Subcutaneous adipose tissue (tissue), 4 donors: ENCODE measurements around the gene MAFB. TPM values are rescaled to one million over a fixed set of nuclear protein-coding genes. Genes with fewer than 3 reads are reported as not detected.

ENCODE experiments used
- total RNA-seq, 4 donors: library from RNA; depleted of rRNA; stranded (reverse); fragments of >200 nt; gene quantifications; one replicate each; pipeline ENCODE4 v1.1.0, GENCODE V29; 2016
- TF ChIP-seq, protein P1 (sequence below): fragments of 450-650 bp; IDR thresholded peaks from one replicate; pipeline ENCODE4 v1.5.1; 2016; ENCODE audit warnings: low read depth, mild to moderate bottlenecking, control low read depth, antibody characterized with exemption, moderate library complexity

The MAFB gene
- total RNA-seq, 4 donors from 2014 or later, result 74.0 to 140 (median 112) TPM

DNA sequence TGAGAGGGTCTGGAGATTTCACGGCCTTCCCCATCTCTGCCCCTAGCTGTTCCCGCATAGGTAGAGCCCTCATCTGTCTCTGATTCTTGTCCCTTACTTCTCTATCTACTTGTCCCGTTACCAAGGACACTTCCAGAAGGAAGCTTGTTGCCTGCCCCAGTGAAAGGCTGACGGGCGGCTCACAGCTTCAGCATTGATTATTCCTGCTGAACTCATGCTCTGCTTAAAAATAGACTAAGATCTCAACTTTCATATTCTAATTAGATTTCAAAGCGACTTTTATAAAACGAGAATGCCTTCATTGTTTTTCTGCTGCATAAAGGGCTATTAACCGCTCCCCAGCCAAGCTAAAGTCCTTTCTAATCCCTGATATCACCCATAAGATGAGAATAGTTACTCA, 31.1 kb upstream of the MAFB start:
- TF ChIP-seq, protein P1, sequence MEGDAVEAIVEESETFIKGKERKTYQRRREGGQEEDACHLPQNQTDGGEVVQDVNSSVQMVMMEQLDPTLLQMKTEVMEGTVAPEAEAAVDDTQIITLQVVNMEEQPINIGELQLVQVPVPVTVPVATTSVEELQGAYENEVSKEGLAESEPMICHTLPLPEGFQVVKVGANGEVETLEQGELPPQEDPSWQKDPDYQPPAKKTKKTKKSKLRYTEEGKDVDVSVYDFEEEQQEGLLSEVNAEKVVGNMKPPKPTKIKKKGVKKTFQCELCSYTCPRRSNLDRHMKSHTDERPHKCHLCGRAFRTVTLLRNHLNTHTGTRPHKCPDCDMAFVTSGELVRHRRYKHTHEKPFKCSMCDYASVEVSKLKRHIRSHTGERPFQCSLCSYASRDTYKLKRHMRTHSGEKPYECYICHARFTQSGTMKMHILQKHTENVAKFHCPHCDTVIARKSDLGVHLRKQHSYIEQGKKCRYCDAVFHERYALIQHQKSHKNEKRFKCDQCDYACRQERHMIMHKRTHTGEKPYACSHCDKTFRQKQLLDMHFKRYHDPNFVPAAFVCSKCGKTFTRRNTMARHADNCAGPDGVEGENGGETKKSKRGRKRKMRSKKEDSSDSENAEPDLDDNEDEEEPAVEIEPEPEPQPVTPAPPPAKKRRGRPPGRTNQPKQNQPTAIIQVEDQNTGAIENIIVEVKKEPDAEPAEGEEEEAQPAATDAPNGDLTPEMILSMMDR, result no peak

DNA sequence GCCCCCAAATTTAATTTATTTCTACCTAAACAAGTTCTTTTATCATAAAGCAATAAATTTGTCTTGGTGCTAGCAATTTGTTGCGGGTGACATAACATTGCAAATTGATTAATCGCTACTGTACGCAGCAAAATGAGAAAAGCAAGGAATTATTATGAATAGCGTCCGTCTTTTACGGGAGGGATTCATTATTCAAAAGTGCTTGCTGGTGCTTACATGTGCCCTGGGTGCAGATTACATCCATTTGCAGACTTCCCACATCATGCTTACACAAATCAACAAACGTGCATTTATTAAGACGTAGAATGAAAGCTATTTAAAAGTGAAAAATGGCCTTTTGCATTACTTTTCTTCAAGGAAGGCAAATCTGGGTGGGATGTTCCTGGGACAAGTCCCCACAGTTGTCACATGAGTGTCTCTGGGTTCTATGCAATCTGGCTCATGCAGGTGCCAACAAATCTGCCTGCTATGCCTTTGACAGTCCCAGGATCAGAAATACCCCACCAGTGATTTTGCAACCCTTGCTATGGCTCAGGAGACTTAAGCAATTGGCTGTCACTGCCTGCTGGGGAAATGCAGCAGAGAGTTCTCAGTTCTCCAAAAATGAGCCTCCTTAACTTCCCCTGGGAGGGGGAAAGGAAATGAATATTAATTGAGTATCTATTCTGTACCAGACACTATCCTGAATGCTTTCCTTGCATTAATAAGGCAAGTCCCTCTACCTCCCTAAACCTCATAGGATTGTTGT, 30.1 kb upstream of the MAFB start:
- TF ChIP-seq, protein P1, result no peak

DNA sequence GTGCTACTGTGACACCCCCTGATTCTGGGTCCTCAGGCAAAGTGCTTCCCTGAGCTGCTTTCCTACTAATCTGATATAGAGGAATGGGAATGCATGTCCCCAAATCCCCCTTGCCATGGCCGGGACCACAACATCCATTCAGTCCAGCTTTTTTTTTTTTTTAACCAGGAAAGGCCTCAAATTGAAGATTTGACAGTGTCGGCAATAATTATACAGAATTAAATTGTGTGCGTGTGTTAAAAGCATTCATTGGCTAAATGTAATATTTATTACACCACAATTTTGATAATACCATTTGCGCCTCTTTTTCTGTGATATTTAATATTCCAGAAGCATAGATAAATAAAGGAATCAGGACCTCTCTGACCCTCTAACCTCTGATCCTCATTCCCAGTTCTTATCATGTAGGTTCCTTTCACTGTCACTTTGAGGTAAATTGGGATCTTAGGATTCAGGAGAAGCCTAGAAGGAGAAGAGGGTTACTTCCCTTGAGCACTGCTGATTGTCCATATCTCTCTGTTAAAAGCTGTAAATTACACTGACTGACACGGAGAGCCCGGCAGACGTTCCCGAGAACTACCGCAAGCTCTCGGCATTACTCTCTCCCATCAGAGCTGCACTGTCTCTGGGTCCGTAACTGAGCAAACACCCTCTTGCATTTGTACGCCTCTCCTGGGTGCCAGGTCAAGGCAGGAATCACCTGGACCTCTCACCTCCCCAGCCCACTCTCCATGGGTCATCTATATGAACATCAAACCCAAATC, 29.4 kb upstream of the MAFB start:
- TF ChIP-seq, protein P1, result no peak

DNA sequence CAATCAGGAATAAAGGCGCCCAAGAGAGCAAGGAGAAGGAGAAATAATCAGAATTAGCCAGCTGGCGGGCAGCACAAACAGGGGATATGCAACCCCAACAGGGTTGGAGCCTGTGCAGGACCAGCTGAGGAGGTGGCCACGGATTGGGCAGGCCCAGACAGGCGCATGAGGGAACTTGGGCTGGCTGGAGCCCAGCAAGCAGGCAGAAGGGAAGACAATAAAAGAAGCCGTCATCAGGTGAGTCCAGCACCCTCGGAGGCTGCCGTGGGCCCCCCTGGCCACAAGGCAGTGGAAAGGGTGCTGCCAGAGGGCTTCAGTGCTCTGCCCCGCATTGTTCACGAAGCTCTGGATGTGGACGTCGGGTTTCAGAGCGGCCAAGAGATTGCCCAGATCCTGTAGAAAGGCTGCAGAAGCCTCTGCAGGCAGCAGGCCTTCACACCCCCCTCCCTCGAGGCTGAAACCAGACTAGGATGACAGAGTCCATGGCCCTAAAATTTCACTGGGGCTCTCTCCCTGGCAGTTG, 28.4 kb upstream of the MAFB start:
- TF ChIP-seq, protein P1, result no peak

DNA sequence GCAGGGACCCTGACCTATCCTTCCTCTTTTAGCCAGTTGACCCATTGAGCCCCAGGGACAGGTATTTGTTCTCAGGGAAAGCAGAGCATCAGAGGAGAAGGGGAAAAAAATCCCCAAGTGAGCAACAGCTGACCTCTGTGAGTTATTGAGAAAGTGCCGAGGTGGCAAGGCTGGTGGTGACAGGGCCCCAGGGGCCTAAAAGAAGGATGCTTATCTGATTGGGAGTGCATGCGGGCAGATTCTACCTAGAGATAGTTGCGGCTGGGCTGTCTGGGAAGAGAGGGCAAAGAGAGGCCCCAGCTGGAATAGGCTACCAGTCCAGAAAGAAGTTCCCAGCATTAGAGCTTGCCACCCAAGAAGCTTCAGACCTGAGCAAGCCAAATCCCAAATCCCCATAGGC, 26.5 kb upstream of the MAFB start:
- TF ChIP-seq, protein P1, result no peak

DNA sequence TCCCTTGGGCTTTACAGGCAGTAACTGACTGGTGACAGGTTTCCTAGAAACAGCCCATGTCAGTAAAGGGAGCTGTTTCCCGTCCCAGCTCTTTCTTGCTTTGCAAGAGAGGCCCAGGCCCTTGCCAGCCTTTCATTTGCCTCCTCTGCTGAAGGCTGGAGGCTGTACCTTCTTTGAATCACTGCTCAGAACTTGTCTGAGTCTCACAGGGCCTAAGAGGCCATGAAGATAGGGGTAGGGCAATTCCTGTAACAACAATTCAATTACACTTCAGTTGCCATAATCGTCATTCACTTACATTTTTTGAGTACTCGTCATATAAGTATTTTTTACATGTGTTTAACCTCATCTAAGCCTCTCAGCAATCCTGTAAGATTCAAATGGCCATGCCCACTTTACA, 25.9 kb upstream of the MAFB start:
- TF ChIP-seq, protein P1, result no peak

DNA sequence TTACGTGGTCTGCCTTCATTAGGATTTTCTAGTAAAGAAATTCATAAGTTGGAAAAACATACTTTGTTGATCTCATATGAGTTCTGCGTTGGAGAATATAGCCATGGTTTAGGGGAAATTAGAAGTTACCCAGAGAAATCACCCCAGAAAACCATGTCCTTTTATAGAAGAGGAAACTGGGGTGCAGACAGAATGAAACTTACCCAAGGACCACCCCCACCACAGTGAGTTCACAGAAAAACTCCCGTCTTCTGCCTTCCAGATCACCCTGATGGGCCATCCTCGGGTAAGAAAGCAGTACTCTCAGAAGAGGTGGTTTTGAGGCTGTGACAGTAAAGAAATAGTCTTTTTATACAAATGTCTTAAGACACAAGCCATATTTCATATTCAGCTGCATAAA, 25.1 kb upstream of the MAFB start:
- TF ChIP-seq, protein P1, result no peak
